Activated CD8-positive, alpha-beta memory T cell treated with anti-CD3 and anti-CD28 coated beads, Interleukin-2, amount 50 U/mL, for 4 hours (primary cell): ENCODE data around the gene MAP1S.

Source experiments
- DNase-seq: peaks from one replicate; pipeline ENCODE4 v3.0.0-alpha.2; 2020

MAP1S gene

GRCh38 chr19:17737690-17738153, 18.4 kb downstream of the MAP1S start:
- no peak for DNase-seq

- no peak for DNase-seq
Observed at GRCh38 chr19:17739121-17739875, 20.0 kb downstream of the MAP1S start.

- DNase-seq: no peak
Observed at GRCh38 chr19:17741456-17741855, 22.2 kb downstream of the MAP1S start.

- no peak for DNase-seq
Observed at GRCh38 chr19:17743874-17744580, 24.7 kb downstream of the MAP1S start.

GRCh38 chr19:17747205-17748098, 28.2 kb downstream of the MAP1S start:
- DNase-seq: peak; percentile 92

- DNase-seq: no peak
Observed at GRCh38 chr19:17748884-17749638, 29.8 kb downstream of the MAP1S start.

- DNase-seq: peak; percentile 27
Observed at GRCh38 chr19:17749912-17750317, 30.6 kb downstream of the MAP1S start.

GRCh38 chr19:17751103-17751911, 32.0 kb downstream of the MAP1S start, which contains the start of gene FCHO1:
TSS of gene FCHO1 (plus strand) at chr19:17751477. CDS start at chr19:17755165, 3,688 bp downstream.
- DNase-seq: peak; percentile 87

- no peak for DNase-seq
Observed at GRCh38 chr19:17751912-17752273, 32.6 kb downstream of the MAP1S start.

- DNase-seq: no peak
Observed at GRCh38 chr19:17752865-17753639, 33.8 kb downstream of the MAP1S start.

- DNase-seq: no peak
Observed at GRCh38 chr19:17753976-17754375, 34.7 kb downstream of the MAP1S start.

GRCh38 chr19:17754634-17755442, 35.6 kb downstream of the MAP1S start:
- DNase-seq: no peak

- no peak for DNase-seq
Observed at GRCh38 chr19:17755443-17755890, 36.2 kb downstream of the MAP1S start.

- DNase-seq: peak; percentile 29
Observed at GRCh38 chr19:17755977-17756670, 36.8 kb downstream of the MAP1S start.

- DNase-seq: no peak
Observed at GRCh38 chr19:17757125-17757524, 37.8 kb downstream of the MAP1S start.

- DNase-seq: no peak
Observed at GRCh38 chr19:17758515-17758914, 39.2 kb downstream of the MAP1S start.

- no peak for DNase-seq
Observed at GRCh38 chr19:17761148-17761547, 41.9 kb downstream of the MAP1S start.

GRCh38 chr19:17762505-17763229, 43.4 kb downstream of the MAP1S start:
- no peak for DNase-seq
